NCI-H446 treated with DMSO at 0.1 percent for 48 hours (cell line): ENCODE measurements around the gene GLG1.
"Not testable (repeated sequence)": the region's sequence is repeated elsewhere in the genome, so short reads cannot be mapped to it uniquely, and the experiment has no call there.

Experiments used
- DNase-seq: peaks from one replicate; lab custom pipeline; 2025; lab: John Stamatoyannopoulos, UW

Gene GLG1

DNA sequence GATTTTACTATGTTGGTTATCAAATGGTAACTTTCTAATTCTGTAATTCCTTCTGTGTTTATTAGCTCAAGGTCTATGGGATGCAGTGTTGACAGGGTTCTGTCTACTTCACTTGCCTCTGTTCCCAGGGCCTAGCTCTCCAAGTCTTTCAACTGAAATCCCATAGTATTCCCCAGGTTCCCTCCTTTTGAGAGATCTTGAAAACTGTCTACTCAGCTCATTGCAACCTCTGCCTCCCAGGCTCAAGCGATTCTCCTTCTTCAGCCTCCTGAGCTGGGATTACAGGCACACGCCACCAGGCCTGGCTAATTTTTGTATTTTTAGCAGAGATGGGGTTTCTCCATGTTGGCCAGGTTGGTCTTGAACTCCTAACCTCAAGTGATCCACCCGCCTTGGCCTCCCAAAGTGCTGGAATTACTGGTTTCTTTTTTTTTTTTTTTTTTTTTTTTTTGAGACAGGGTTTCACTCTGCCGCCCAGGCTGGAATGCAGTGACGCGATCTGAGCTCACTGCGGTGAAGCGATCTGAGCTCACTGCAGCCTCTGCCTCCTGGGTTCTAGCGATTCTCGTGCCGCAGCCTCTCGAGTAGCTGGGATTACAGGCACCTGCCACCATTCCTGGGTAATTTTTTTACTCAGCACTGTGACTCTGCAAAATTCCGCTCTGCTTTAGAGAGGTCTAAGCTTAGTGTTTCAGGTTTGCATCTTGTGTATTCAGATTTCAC is 163.1 kb downstream of the GLG1 start:
- not testable (repeated sequence) for DNase-seq

GRCh38 chr16:74439685-74440084 is 167.2 kb downstream of the GLG1 start:
- DNase-seq, result no peak

DNA sequence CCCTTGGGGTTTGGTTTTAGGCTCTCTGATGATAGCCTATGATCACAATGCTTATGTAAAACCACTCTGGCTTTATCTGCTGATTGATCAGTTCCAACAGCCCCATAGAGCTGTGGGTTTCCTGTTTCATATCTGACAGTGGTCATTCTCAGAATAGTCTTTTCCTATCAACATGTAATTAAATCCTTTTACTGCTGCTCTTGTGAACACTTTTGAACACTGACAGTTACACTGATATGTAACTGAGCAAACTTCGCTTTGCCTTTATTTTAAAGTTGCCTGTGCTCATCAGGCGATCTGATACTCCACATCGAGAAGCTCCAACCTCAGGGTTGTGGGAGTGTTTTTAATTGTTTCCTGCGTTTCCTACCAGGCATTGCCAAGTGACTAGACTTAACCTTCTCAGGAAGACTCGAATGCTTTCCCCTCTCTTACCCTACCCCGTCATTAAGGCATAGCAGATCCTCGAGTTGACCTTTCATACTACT is 168.4 kb downstream of the GLG1 start:
- DNase-seq, result no peak

- DNase-seq, result no peak
These were observed 175.4 kb downstream of the GLG1 start for GRCh38 chr16:74431516-74431915.

DNA sequence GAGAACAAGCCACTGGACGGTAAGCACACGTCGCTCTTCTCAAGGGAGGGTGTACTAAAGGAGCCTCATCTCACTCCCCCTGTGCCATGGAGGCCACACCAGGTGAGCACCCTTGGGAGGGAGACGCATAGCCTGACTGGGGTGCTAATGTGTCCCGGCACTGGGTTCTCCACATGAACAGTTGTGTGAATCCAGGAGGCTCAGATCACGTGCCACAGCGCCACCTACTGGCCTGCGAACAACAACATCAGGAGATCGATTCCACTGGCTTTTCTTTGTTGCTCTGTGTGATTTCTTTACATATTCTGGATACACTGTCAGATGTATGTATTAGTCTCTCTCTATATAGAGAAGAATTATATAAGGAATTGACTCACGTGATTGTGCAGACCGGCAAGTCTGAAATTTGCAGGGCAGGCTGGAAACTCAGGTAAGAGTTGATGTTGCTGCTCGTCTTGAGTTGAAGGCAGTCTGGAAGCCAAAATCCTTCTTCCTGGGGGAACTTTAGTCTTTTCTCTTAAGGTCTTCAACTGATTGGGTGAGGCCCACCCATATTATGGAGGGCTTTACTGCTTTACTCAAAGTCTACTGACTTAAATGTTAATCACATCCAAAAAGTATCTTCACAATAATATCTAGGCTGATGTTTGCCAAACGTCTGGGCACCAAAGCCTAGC is 176.7 kb downstream of the GLG1 start:
- DNase-seq, result not testable (repeated sequence)

- DNase-seq, result not testable (repeated sequence)
These were observed 178.4 kb downstream of the GLG1 start for GRCh38 chr16:74428493-74428892.

GRCh38 chr16:74425751-74426150 is 181.2 kb downstream of the GLG1 start:
- not testable (repeated sequence) for DNase-seq

DNA sequence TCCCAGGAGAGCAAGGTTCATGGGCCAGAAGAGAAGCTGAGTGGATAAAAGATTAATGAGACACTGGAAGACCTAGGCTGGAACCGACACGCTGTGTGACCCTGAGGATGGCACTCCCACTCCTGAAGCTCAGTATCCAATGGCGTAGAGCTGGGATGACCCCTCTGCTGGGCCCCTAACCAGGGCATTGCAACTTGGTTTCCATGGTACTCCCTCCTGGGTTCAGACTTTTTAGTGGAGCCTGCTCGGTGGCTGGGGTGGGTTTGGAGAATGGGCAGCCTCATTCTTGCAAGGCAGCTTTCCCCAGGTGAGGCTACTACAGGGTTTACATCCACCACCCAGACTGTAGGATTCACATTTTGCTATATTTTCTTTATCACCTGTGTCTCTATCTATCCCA is 183.2 kb downstream of the GLG1 start:
- not testable (repeated sequence) for DNase-seq

DNA sequence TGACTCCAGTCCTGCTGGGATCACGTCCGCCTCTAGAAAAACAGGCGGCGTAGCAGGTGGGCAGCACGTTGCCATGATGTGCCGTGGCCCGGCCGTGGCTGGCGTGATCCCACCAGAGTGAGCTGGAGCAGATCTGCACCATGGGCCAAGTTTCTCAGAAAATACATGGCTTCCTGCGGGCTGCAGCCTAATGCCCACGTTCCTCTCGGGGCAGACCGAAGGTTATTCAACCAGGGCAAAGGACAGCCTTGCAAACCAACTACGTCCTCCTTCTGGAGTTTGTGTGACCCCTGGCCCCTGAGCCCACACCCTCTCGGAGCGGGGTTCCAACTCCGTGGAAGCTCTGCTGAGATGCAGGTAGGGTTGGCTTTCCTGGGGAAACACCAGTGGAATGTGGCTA is 184.8 kb downstream of the GLG1 start:
- DNase-seq, result not testable (repeated sequence)

DNA sequence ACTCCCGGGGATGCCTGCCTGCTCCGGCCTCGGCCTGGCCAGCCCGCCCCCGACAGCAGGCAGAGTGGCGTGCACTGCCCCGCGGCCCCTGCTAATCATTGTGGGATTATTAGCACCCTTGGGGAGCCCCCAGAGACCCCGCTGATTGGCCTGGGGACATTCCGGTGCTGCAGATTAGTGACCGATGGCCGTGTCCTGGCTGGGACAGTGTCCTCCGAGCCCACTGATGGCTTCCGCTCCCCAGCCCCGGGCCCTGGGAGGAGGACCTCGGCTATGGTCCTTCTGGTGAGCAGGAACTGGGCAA is 185.5 kb downstream of the GLG1 start:
- not testable (repeated sequence) for DNase-seq

- not testable (repeated sequence) for DNase-seq
These were observed 186.1 kb downstream of the GLG1 start, which contains the start of gene CLEC18B for GRCh38 chr16:74420612-74421481. CLEC18B (minus strand) TSS chr16:74421478; CDS start chr16:74421270, 208 bp downstream.

DNA sequence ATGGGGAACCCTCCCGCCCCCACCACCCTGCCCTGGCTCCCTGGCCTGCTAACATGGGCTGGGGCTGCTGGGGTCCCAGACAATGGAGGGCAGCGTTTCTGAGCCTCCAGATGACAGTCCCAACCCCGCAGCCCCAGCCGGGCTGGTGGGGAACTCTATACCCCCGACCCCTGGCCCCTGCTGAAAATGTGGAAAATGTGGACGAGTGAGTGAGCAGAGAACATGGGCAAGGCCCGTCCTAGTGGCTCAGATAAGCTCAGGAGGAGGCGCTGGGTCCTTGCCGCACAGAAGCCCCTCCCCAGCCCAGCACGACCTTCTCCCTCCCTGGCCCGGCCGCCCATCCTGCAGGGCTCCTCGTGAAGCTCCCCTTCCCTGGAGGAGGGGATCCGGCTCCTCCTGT is 187.1 kb downstream of the GLG1 start:
- not testable (repeated sequence) for DNase-seq

GRCh38 chr16:74417897-74418296 is 189.0 kb downstream of the GLG1 start:
- DNase-seq, result not testable (repeated sequence)

DNA sequence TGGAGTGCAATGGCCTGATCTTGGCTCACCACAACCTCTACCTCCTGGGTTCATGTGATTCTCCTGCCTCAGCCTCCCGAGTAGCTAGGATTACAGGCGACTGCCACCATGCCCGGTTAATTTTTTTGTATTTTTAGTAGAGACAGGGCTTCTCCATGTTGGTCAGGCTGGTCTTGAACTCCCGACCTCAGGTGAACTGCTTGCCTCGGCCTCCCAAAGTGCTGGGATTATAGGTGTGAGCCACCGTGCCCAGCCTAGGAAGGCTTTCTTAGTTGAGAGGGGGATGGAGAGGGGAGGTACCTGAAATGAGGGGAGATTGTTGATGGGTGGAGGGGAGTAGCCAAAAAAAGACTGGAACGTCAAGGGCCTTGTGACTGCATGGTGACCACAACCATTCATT is 193.0 kb downstream of the GLG1 start:
- not testable (repeated sequence) for DNase-seq

DNA sequence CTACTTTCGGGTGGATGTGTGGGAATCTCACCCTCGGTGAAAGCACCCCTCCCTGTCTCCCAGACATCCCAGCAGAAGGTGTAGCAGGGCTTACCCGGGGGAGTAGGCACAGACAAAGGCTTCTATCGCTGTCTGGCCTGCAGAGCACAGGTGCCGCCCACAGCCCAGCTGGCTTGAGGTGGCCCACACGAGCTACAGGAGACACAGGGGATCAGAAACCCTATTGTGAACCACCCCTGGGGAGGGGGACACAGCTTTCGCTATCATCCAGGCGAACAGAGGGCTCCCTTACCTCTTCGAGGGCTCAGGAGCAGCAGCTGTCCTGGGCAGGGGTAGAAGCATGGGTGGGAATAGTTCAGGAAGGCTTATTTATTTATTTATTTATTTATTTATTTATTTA is 193.4 kb downstream of the GLG1 start:
- DNase-seq, result not testable (repeated sequence)

GRCh38 chr16:74412775-74413390 is 194.0 kb downstream of the GLG1 start:
- not testable (repeated sequence) for DNase-seq

DNA sequence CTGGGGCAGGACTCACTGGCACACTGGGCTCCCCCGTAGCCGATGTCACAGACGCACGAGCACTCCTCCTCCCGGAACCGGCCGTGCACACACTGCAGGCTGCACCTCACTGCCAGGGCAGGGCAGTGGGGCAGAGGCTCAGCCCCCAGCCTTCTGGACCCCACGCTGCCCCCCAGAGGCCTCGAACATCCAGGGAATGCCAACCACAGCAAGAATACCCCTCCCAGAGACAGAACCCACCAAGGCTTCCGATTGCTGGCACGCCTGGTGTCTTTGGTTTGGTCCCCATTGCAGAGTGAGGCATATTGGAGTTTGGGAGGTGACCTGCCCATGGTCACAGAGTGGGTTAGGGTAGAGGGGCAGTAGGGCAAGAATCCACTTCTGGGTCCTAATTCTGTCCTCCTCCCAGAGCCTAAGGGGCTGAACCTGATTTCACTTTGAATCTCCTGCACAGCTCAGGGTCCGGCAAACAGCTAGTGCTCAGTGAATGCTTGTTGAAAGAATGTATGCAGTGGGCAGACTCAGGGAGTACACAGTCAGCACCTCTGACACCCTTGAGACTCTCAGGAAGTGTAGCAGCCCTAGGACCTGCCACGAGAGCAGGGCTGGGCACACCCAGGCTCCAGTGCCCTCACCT is 194.7 kb downstream of the GLG1 start:
- not testable (repeated sequence) for DNase-seq

GRCh38 chr16:74410981-74411380 is 195.9 kb downstream of the GLG1 start:
- DNase-seq, result not testable (repeated sequence)

DNA sequence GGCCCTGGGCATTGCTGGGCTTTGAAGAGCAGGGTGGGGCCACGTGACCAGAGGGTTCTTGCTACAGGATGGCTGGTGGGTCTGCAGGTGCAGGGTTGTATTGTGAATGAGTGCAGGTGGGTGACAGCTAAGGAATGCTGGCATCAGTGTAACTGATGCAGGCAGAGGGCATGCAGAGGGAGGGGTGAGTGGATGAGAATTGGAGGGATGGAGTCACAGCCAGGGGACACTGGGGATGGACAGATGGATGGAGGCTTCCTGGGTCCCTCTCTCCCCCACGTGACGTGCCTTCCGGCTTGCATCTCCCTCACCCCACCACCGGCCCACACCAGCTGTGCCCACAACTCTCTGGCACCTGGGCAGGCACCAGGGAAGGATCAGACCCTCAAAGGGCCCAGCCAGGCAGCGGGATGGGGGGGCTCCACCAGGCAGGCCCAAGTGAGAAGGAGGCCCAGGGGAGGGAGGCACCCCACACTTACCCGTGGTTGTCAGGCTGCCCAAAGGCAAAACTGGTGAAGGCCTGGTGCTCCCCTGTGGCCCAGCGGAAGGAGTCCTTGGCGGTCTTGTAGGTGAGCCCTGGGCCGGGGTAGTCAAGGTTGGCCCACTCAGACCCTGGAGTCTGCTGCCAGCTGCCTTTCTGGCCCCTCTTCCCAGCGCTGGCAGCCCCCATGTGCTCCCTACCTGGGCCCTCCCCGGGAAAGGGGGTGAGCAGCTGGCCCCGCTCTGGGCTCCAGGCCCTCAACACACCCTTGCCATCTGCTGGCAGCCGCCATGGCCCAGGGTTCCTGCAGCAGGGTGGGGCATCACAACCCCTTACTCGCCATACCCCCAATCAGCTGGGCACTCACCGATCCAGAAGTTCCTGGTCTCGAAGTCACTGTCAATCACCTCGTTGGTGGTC is 196.6 kb downstream of the GLG1 start:
- not testable (repeated sequence) for DNase-seq
